Nephron (organoid): ENCODE data around the gene KCTD3.

Experiments used
- H3K27ac Mint-ChIP-seq, 3 experiments: 2 replicates each; pipeline ENCODE4 v1.8.0; 2020; ENCODE audit warnings: mixed read lengths in 3 of 3, mild to moderate bottlenecking in 2 of 3, moderate library complexity in 1 of 3
- H3K27me3 Mint-ChIP-seq: 2 replicates; pipeline ENCODE4 v1.8.0; 2021; ENCODE audit warnings: low read depth, mild to moderate bottlenecking, moderate library complexity, mixed read lengths
- H3K36me3 Mint-ChIP-seq: 2 replicates; pipeline ENCODE4 v1.8.0; 2020; ENCODE audit warnings: low read depth, mixed read lengths
- H3K4me1 Mint-ChIP-seq: 2 replicates; pipeline ENCODE4 v1.8.0; 2020; ENCODE audit warnings: mixed read lengths
- H3K4me3 Mint-ChIP-seq, 3 experiments: 2 replicates each; pipeline ENCODE4 v1.8.0; 2020; ENCODE audit warnings: mild to moderate bottlenecking in 3 of 3, mixed read lengths in 3 of 3, moderate library complexity in 2 of 3
- H3K9me3 Mint-ChIP-seq: 2 replicates; pipeline ENCODE4 v1.8.0; 2020; ENCODE audit warnings: mixed read lengths
- TF ChIP-seq, protein P1 (sequence below), 3 experiments: fragments of 200-600 bp; sonication (generic); IDR thresholded peaks; one replicate each; pipeline ENCODE4 v1.5.0; 2021; ENCODE audit warnings: antibody characterized with exemption in 3 of 3; ENCODE audit not compliant: unreplicated experiment in 3 of 3

KCTD3 gene

DNA sequence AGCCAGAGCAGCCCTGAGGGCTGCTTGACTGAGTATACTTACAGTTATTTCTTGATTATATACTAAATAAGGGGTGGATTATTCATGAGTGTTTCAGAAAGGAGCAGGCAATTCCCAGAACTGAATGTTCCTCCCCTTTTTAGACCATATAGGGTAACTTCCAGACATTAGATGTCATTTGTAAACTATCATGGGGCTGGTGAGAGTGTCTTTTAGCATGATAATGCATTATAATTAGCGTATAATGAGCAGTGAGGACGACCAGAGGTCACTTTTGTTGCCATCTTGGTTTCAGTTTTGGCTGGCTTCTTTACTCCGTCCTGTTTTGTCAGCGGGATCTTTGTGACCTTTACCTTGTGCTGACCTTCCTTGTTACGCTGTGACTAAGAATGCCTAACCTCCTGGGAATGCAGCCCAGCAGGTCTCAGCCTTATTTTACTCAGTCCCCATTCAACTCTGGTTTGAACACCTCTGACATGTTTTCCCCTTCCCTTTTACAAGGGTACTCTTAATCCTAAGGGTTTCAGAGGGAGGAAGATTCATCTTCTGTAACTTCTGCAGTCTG is 16.2 kb downstream of the KCTD3 start:
- TF ChIP-seq, protein P1, sequence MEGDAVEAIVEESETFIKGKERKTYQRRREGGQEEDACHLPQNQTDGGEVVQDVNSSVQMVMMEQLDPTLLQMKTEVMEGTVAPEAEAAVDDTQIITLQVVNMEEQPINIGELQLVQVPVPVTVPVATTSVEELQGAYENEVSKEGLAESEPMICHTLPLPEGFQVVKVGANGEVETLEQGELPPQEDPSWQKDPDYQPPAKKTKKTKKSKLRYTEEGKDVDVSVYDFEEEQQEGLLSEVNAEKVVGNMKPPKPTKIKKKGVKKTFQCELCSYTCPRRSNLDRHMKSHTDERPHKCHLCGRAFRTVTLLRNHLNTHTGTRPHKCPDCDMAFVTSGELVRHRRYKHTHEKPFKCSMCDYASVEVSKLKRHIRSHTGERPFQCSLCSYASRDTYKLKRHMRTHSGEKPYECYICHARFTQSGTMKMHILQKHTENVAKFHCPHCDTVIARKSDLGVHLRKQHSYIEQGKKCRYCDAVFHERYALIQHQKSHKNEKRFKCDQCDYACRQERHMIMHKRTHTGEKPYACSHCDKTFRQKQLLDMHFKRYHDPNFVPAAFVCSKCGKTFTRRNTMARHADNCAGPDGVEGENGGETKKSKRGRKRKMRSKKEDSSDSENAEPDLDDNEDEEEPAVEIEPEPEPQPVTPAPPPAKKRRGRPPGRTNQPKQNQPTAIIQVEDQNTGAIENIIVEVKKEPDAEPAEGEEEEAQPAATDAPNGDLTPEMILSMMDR (IDR thresholded peaks at IDR 0.05; ENCODE audit: unreplicated experiment in 3 of 3): no peak
- Mint-ChIP-seq H3K36me3 (peaks cover 91% of the 10 kb centered on the region), H3K27me3 (no peaks in the 10 kb centered on the region), H3K9me3 (peaks cover 20% of the 10 kb centered on the region), H3K4me1 (no peaks in the 10 kb centered on the region), H3K27ac (no peak overlapping the region), H3K4me3 (no peak overlapping the region)

DNA sequence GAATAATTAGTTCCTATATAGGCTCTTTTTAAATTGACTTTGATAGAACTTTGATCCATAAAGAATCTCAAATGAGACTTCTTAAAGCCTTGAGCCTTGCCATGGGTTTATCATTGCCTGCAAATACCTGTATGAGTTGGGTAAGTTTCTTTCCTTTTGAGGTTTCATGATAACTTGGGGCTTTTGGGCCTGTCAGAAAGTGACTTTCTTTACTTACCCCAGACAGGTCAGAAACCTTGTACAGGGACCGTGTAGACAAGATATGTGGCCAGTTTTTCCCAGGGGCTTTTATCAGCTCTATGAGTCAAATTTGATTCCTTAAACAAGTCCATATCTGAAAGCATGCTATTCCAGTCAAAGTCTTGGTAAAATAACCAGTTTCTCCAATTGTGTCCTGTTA is 17.3 kb downstream of the KCTD3 start:
- no peaks in the 10 kb centered on the region for H3K4me1 Mint-ChIP-seq
- H3K4me3 Mint-ChIP-seq: no peak overlapping the region
- H3K36me3 Mint-ChIP-seq: peaks cover 95% of the 10 kb centered on the region

DNA sequence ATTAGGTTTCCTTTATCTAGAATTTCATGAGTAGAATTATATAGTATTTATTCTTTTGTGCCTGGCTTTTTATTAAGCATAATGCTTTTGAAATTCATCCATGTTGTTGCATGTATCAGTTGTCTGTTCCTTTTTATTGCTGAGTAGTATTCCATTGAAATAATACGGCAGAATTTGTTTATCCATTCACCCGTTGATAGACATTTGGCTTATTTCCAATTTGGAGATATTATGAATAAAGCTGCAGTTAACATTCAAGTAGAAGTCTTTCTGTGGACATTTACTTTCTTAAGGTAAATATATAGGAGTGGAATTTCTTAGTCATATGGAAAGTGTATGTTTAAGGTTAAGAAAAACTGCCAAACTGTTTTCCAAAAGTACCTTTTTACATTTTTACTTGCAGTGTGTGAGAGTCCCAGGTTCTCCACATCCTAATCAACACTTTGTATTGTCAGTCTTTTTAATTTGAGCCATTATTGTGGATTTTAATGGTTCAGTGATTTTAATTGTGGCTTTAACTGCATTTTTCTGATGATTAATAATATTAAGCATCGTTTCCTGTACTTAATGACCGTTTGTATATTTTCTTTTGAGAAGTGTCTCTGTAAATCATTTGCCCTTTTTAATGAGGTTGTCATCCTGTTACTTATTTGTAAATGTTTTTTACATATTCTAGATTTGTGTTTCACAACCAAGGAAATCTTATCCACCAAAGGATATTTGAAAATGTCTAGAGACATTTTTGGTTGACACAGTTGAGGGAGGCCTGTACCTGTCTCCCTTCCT is 22.7 kb downstream of the KCTD3 start:
- H3K27me3 Mint-ChIP-seq: no peaks in the 10 kb centered on the region
- no peak overlapping the region for H3K27ac Mint-ChIP-seq
- TF ChIP-seq, protein P1 (IDR thresholded peaks at IDR 0.05; ENCODE audit: unreplicated experiment in 3 of 3): no peak
- H3K9me3 Mint-ChIP-seq: peaks cover 11% of the 10 kb centered on the region
- no peak overlapping the region for H3K4me3 Mint-ChIP-seq
- peaks cover 73% of the 10 kb centered on the region for H3K36me3 Mint-ChIP-seq
- H3K4me1 Mint-ChIP-seq: no peaks in the 10 kb centered on the region

More for the DNA sequence above, 17.3 kb downstream of the KCTD3 start:
- H3K9me3 Mint-ChIP-seq: peaks cover 20% of the 10 kb centered on the region
- H3K27me3 Mint-ChIP-seq: no peaks in the 10 kb centered on the region
- TF ChIP-seq, protein P1 (IDR thresholded peaks at IDR 0.05; ENCODE audit: unreplicated experiment in 3 of 3): no peak
- no peak overlapping the region for H3K27ac Mint-ChIP-seq

DNA sequence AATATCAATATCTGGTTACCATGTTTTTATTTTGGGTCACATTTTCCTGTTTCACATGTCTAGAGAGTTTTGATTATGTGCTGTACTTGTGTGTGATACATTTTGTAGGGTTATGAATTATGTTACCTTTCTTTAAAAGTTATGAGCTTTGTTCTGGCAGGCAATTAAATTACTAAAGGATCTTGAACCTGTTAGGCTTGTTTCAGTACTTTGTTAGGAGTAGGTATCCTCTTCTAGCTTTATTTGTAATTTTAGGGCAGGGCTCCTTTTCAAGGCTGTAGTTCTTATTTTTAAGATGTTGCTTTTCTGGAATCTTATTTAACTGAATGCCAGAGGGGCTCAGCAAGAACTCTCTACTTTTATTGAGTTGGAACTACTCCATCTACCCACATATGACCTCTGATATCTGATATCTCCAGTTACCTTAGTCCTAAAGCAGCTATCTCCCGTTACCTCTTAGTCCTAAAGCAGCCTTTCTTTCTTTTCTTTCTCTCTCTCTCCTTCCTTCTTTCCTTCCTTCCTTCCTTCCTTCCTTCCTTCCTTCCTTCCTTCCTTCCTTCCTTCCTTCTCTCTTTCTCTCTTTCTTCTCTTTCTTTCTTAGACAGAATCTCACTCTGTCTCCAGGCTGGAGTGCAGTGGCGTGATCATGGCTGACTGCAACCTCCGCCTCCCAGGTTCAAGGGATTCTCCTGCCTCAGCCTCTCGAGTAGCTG is 23.8 kb downstream of the KCTD3 start:
- Mint-ChIP-seq H3K36me3 (peaks cover 72% of the 10 kb centered on the region), H3K4me1 (no peaks in the 10 kb centered on the region), H3K27ac (no peak overlapping the region), H3K4me3 (no peak overlapping the region), H3K9me3 (peaks cover 5% of the 10 kb centered on the region), H3K27me3 (no peaks in the 10 kb centered on the region)
- TF ChIP-seq, protein P1 (IDR thresholded peaks at IDR 0.05; ENCODE audit: unreplicated experiment in 3 of 3): no peak

DNA sequence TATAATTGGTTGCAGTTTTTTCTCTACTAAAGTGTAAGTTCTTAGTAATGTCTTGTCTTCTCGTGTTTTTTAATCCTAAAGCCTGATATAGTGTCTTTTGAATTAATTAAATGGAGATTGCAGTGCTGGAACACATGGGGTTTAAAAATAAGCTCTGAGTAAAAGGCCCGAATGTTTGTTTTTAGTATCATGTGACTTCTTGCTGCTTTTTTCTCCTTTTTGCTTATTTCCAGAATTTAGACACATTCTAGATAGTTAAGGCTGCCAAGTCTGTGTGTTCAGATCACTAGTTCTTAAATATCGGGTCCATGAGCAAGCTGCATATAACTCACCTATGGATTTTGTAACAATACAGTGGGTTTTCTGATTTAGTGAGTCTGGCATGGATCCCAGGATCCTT is 27.5 kb downstream of the KCTD3 start:
- TF ChIP-seq, protein P1 (IDR thresholded peaks at IDR 0.05; ENCODE audit: unreplicated experiment in 3 of 3): no peak
- Mint-ChIP-seq H3K27ac (no peak overlapping the region), H3K4me1 (peaks cover 7% of the 10 kb centered on the region), H3K9me3 (peaks cover 5% of the 10 kb centered on the region), H3K36me3 (peaks cover 75% of the 10 kb centered on the region), H3K4me3 (no peak overlapping the region), H3K27me3 (no peaks in the 10 kb centered on the region)
